Coronary artery (tissue), 2 donors: ENCODE results near the gene CEP41.

Source experiments
- DNase-seq: peaks from one replicate; pipeline ENCODE4 v3.0.0-alpha.2; 2017; ENCODE audit warnings: low spot score
- H3K27ac ChIP-seq, 2 donors: fragments of 200-600 bp; sonication (generic); one replicate each; pipeline ENCODE4 v1.5.1; 2016 to 2019
- H3K4me3 ChIP-seq: fragments of 200-600 bp; sonication (generic); 2 replicates; pipeline ENCODE4 v1.5.1; 2016; ENCODE audit warnings: mild to moderate bottlenecking, moderate library complexity
- CTCF ChIP-seq: fragments of 200-600 bp; sonication (generic); IDR thresholded peaks from one replicate; pipeline ENCODE4 v1.5.1; 2019; ENCODE audit warnings: antibody characterized with exemption

Gene CEP41

GRCh38 chr7:130440527-130441365 is at the start of gene CEP41:
Gene CEP41, minus strand, starts transcription at chr7:130441016. Its CDS starts 50 bp downstream, at chr7:130440966.
- Histone ChIP-seq H3K27ac (peak within 1 kb of the TSS; percentile 51 to 78), H3K4me3 (peak within 1 kb of the TSS; percentile 73)
- DNase-seq: peak; percentile 97
- TF ChIP-seq CTCF: no peak

GRCh38 chr7:130490311-130490791 is 49.5 kb upstream of the CEP41 start:
- no peak for TF ChIP-seq CTCF
- H3K4me3 ChIP-seq: peak overlapping the region; percentile 73
- DNase-seq: no peak
- H3K27ac ChIP-seq: no peak overlapping the region

- no peak for TF ChIP-seq CTCF
- Histone ChIP-seq H3K27ac (no peak overlapping the region), H3K4me3 (peak overlapping the region; percentile 0)
- DNase-seq: no peak
Observed at GRCh38 chr7:130489140-130489983, 48.5 kb upstream of the CEP41 start.

- peak overlapping the region; percentile 0 for H3K4me3 ChIP-seq
- TF ChIP-seq CTCF: no peak
- peak overlapping the region in 1 of 2 donors; percentile 29 for H3K27ac ChIP-seq
- no peak for DNase-seq
Observed at GRCh38 chr7:130488392-130489139, 47.8 kb upstream of the CEP41 start.

GRCh38 chr7:130486954-130487436 is 46.2 kb upstream of the CEP41 start:
- peak overlapping the region in 1 of 2 donors; percentile 8 for H3K27ac ChIP-seq
- H3K4me3 ChIP-seq: peak overlapping the region; percentile 76
- TF ChIP-seq CTCF: no peak
- DNase-seq: no peak

GRCh38 chr7:130486114-130486953 is 45.5 kb upstream of the CEP41 start:
- Histone ChIP-seq H3K4me3 (peak overlapping the region; percentile 76), H3K27ac (peak overlapping the region in 1 of 2 donors; percentile 8)
- TF ChIP-seq CTCF: peak; percentile 24
- no peak for DNase-seq
